Stimulated activated CD4-positive, alpha-beta T cell treated with anti-CD3 and anti-CD28 coated beads, Interleukin-4, amount 100 ng/mL, for 1 hour (primary cell): ENCODE data around the gene ZDHHC14.
"Not testable (repeated sequence)": the region's sequence is repeated elsewhere in the genome, so short reads cannot be mapped to it uniquely, and the experiment has no call there.

Source experiments
- DNase-seq: peaks from one replicate; pipeline ENCODE4 v3.0.0-alpha.2; 2020

Gene ZDHHC14

GRCh38 chr6:157407646-157408045 is 26.7 kb downstream of the ZDHHC14 start:
- DNase-seq = no peak

DNA sequence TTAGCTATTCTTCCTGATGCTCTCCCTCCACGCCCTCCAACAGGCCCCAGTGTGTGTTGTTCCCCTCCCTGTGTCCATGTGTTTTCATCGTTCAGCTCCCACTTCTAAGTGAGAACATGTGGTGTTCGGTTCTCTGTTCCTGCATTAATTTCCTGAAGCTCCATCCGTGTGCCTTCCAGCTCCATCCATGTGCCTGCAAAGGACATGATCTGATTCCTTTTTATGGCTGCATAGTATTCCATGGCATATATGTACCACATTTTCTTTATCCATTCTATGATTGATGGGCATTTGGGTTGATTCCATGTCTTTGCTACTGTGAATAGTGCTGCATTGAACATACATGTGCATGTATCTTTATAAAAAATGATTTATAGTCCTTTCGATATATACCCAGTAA is 27.4 kb downstream of the ZDHHC14 start:
- DNase-seq = not testable (repeated sequence)

- DNase-seq = no peak
Measured at GRCh38 chr6:157410045-157410444, 29.1 kb downstream of the ZDHHC14 start.

- no peak for DNase-seq
Measured at GRCh38 chr6:157411368-157411767, 30.4 kb downstream of the ZDHHC14 start.

- no peak for DNase-seq
Measured at GRCh38 chr6:157412791-157413190, 31.8 kb downstream of the ZDHHC14 start.

- no peak for DNase-seq
Measured at GRCh38 chr6:157420497-157420896, 39.5 kb downstream of the ZDHHC14 start.

GRCh38 chr6:157424491-157425020 is 43.6 kb downstream of the ZDHHC14 start:
- no peak for DNase-seq

GRCh38 chr6:157427969-157428368 is 47.0 kb downstream of the ZDHHC14 start:
- DNase-seq = no peak

- peak; percentile 70 for DNase-seq
Measured at GRCh38 chr6:157428427-157429202, 47.6 kb downstream of the ZDHHC14 start.

- DNase-seq = no peak
Measured at GRCh38 chr6:157429248-157429647, 48.3 kb downstream of the ZDHHC14 start.

- no peak for DNase-seq
Measured at GRCh38 chr6:157430834-157431233, 49.8 kb downstream of the ZDHHC14 start.

GRCh38 chr6:157432231-157432891 is 51.4 kb downstream of the ZDHHC14 start:
- DNase-seq = no peak

DNA sequence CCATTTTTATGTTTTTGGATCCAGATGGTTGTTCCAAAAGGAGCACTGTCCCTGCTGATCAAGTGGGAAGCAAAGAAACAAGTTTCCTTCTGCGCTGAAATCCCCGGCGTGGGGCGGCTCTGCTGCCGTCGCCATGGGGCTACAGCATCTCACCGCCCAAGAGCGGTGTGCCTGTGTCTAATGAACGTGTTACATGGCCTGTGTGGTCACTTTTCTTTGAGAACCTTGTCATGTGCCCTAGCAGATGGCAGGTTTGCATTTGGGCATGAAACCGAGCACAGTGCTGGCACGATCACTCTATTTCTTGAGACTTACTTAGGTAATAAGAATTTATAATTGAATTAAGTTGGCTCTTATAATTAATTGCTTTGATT is 51.9 kb downstream of the ZDHHC14 start:
- DNase-seq = no peak

GRCh38 chr6:157433678-157434081 is 52.7 kb downstream of the ZDHHC14 start:
- no peak for DNase-seq

DNA sequence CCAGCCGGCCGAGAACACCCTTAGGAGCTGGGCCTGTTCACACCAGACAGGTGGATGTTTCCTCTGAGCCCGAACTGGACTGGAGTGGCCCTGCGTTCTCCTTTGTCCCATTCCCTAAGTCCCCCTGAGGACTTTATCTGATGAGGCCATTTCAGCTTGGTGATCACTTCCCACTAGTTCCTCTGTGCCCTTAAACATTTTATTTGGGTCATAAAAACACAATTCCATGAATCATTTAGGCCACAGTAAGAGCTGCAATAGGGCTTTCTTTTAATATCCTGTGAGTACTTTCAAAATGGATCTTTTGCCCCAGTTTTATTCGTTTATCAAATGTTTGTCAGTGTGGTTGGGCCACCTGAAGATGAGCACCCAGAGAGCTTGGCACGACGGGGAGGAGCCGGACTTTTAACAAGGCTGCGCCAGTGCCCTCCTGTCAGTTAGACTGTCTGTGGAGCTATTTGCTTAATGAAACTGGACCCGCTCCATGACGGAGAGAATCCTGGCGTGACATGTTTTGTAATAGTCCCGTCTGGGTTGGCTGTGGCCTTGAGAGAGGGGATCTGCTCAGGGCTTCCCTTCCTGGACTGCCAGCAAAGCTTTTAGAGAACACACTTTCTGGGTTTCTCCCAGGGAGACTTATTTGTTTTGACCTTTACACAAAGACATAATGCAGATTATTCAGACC is 53.5 kb downstream of the ZDHHC14 start:
- DNase-seq = no peak

DNA sequence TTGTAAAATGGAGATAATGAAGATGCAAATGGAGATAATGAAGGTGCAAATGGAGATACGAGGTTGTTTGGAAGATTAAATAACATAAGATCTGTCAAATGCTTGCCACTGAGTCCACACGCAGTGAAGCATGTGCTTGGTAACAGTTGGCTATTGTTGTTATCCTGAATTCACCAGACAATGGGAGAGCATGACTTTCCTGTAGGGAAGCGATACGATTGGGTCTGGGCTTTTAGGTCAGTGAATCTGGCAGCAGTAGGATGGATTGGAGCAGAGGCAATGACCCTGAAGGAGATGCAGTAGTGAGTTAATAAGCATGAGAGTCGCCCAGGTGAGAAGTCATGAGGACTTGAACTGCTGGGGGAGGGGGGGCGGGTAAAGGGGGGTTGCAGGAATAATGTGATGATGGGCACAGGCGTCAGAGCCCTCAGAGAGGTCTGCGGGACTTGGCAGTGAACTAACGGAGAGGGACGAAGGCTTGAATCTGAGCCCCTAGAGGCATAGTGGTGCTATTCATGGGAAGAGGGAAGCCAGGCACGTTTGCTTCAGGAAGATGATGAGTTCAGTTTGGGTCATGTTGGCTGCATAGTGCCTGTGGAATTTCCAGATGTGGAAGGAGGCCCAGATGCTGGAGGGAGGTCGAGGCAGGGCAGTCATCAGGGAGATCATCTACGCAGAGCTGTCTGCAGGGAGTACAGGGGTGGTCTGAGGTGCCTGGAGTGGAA is 55.4 kb downstream of the ZDHHC14 start:
- no peak for DNase-seq

GRCh38 chr6:157436944-157437336 is 56.0 kb downstream of the ZDHHC14 start:
- DNase-seq = no peak

DNA sequence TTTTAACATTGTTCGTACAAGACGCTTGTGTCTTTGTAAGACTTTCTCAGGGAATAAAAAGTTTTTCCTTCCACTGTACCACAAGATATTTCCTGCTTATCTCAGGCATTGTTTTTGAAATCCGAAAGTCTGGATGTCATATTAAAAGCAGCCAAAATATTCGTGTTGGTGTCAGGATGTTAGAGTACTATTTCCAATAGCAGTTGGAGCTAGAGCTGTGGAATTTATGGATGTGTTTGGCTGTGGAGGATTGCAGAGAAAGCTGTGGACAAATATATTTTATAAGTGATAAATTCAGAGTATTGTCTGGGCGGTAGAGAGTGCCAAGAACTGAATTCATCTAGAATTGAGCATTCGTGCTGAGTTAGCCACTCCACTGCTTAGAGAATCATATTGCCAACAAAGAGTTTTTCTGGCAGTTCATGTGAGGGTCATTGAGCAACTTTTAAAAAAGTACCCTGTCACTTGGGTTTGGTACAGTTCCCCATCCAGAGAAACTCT is 57.7 kb downstream of the ZDHHC14 start:
- DNase-seq = no peak

- no peak for DNase-seq
Measured at GRCh38 chr6:157440171-157440570, 59.2 kb downstream of the ZDHHC14 start.

DNA sequence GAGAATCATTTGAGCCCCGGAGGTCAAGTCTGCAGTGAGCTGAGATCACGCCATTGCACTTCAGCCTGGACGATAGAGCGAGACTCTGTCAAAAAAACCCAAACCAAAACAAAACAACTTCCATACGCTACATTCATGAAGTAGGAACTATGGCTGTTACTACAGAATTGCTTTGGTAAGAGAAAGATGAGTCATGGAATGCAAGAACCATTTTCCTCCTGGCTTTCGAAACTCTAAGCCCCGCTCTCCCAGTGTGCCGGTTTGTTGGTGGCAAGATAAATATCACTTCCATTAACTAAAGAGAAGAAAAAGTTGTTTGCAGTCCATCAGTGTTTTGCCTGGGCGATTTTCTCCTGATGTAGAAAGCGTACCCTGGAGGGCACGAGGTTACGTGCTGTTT is 61.3 kb downstream of the ZDHHC14 start:
- DNase-seq = no peak

DNA sequence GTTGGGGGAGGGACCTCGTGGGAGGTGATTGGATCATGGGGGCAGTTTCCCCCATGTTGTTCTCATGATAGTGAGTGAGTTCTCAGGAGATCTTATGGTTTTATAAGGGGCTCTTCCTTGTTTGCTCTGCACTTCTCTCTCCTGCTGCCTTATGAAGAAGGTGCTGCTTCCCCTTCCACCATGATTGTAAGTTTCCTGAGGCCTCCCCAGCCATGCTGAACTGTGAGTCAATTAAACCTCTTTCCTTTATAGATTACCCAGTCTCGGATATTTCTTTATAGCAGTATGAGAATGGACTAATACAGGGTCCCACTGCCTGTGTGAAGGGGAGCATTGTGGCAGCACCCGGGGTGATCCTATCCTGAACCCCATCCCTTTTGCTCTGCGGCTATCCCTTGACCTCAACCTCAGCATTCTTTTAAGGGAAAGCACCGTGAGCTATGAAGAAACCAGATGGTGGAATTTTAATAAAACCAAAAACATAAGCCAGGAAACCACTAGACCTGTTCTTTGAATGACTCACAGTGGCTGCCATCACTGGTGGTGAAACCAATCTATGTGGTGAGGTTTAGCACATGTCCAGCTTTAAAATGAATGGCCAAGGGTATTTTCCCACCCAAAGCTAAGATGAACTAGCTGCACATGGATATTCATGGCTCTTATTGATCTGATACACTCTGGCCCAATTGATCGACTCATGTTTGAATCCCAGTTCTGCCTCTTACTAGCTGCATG is 62.2 kb downstream of the ZDHHC14 start:
- DNase-seq = no peak
